Neutrophil (primary cell): Measurements from ENCODE around the gene CLDN25.

ENCODE experiments used
- H3K27ac ChIP-seq: fragments of 200-600 bp; sonication (generic); 2 replicates; pipeline ENCODE4 v1.5.1; 2016; ENCODE audit warnings: mild to moderate bottlenecking, moderate library complexity
- H3K27me3 ChIP-seq: fragments of 200-600 bp; sonication (generic); 2 replicates; pipeline ENCODE4 v1.6.0; 2016; ENCODE audit warnings: mild to moderate bottlenecking
- H3K36me3 ChIP-seq: fragments of 200-600 bp; sonication (generic); 2 replicates; pipeline ENCODE4 v1.5.1; 2017
- H3K4me1 ChIP-seq, 2 experiments: fragments of 200-600 bp in 1 of 2; sonication (generic) in 1 of 2; 1 replicate in 1 of 2; 2 replicates in 1 of 2; pipeline versions ENCODE4 v1.5.1 to v1.6.1; 2013 to 2016; ENCODE audit warnings: low read depth in 1 of 2, low read length in 1 of 2, mild to moderate bottlenecking in 1 of 2, moderate library complexity in 1 of 2; ENCODE audit not compliant: control insufficient read depth in 1 of 2, insufficient read depth in 1 of 2
- H3K4me3 ChIP-seq, 2 experiments: fragments of 200-600 bp in 1 of 2; sonication (generic) in 1 of 2; 1 replicate in 1 of 2; 2 replicates in 1 of 2; pipeline ENCODE4 v1.5.1; 2013 to 2016; ENCODE audit warnings: low read depth in 1 of 2, low read length in 1 of 2, mild to moderate bottlenecking in 1 of 2, moderate library complexity in 1 of 2
- H3K9me3 ChIP-seq: fragments of 200-600 bp; sonication (generic); 2 replicates; pipeline ENCODE4 v1.5.1; 2016
- TF ChIP-seq, protein P1 (sequence below): fragments of 200-600 bp; sonication (generic); IDR thresholded peaks from 2 replicates; pipeline ENCODE4 v1.5.1; 2016; ENCODE audit warnings: antibody characterized with exemption

The CLDN25 gene

DNA sequence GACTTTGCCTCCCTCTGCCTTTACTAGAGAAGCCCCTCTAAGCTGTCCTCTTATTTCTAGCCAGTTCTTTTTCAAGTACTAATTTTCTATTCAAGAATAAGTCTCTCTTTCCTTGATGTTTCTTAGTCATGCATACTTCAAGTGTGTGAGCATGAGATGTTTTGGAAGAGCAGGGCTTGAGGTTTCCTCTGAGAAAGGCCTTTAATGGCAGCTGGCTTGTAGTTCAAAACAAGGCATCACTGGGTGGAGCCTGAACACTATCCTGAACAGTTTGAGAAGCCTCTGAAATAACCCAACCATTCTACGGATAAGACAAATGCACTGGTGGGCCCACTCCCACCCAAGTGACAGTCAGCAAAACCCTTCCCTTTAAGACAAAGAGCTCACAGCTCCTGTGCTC lies 37.6 kb downstream of the CLDN25 start:
- Histone ChIP-seq H3K27ac (no peak overlapping the region), H3K9me3 (no peaks in the 10 kb centered on the region), H3K36me3 (peaks cover 5% of the 10 kb centered on the region), H3K4me3 (no peak overlapping the region), H3K27me3 (no peaks in the 10 kb centered on the region), H3K4me1 (no peaks in the 10 kb centered on the region)
- TF ChIP-seq, protein P1, sequence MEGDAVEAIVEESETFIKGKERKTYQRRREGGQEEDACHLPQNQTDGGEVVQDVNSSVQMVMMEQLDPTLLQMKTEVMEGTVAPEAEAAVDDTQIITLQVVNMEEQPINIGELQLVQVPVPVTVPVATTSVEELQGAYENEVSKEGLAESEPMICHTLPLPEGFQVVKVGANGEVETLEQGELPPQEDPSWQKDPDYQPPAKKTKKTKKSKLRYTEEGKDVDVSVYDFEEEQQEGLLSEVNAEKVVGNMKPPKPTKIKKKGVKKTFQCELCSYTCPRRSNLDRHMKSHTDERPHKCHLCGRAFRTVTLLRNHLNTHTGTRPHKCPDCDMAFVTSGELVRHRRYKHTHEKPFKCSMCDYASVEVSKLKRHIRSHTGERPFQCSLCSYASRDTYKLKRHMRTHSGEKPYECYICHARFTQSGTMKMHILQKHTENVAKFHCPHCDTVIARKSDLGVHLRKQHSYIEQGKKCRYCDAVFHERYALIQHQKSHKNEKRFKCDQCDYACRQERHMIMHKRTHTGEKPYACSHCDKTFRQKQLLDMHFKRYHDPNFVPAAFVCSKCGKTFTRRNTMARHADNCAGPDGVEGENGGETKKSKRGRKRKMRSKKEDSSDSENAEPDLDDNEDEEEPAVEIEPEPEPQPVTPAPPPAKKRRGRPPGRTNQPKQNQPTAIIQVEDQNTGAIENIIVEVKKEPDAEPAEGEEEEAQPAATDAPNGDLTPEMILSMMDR = no peak

DNA sequence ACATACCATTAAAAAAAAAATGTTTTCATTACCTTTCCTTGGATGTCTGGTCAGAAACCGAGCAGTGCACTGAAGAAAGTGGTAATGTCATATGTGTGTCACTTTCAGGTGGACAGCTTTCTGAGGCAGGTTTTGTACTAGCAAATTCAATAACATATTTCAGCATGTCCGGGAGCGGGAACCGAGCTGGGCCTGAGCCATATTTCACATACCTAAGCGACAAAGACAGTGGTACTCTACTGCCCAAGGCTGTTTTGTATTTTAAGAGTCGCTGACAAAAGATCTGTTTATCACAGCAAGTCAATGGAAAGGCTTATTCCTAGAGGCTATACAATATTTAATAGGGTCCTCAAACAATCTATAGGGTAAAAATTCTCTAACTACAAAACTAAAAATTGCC lies 38.0 kb downstream of the CLDN25 start:
- no peaks in the 10 kb centered on the region for H3K4me1 ChIP-seq
- TF ChIP-seq, protein P1 = no peak
- no peaks in the 10 kb centered on the region for H3K27me3 ChIP-seq
- peaks cover 5% of the 10 kb centered on the region for H3K36me3 ChIP-seq
- no peaks in the 10 kb centered on the region for H3K9me3 ChIP-seq
- no peak overlapping the region for H3K27ac ChIP-seq
- H3K4me3 ChIP-seq = no peak overlapping the region

DNA sequence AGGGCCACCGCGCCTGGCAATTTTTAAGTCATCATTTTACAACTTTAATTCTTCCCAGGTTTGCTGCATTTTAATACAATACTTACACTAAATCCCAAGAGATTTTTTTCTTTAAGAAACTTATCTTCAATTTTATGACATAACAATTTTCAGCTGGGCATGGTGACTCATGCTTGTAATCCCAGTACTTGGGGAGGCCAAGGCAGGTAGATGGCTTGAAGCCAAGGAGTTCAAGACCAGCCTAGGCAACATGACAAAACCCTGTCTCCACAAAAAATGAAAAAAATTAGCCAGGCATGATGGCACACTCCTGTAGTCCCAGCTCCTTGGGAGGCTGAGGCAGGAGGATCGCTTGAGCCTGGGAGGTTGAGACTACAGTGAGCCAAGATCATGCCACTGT lies 38.8 kb downstream of the CLDN25 start:
- H3K4me3 ChIP-seq = no peak overlapping the region
- H3K9me3 ChIP-seq = no peaks in the 10 kb centered on the region
- no peaks in the 10 kb centered on the region for H3K4me1 ChIP-seq
- TF ChIP-seq, protein P1 = no peak
- no peaks in the 10 kb centered on the region for H3K27me3 ChIP-seq
- H3K36me3 ChIP-seq = peaks cover 5% of the 10 kb centered on the region
- no peak overlapping the region for H3K27ac ChIP-seq

DNA sequence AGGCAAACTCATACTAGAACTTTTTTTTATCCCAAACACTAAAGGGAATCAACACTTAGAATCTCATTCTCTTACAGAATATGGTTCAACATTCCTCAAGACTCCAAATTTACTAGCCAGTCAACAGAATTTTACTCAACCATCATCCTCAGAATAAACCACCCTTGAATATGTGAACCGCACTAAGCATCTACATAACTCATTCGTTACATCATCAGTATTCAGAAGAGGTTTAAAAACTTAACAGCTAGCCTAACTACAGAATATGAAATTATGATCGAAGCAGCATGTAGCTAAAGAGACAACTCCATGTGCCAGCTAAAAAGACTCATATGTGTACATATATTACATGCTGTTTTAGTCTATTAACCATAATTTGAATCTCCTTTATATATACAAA lies 47.9 kb downstream of the CLDN25 start:
- Histone ChIP-seq H3K9me3 (no peaks in the 10 kb centered on the region), H3K4me3 (no peak overlapping the region), H3K27ac (no peak overlapping the region), H3K27me3 (no peaks in the 10 kb centered on the region), H3K36me3 (no peaks in the 10 kb centered on the region), H3K4me1 (no peaks in the 10 kb centered on the region)
- TF ChIP-seq, protein P1 = no peak

DNA sequence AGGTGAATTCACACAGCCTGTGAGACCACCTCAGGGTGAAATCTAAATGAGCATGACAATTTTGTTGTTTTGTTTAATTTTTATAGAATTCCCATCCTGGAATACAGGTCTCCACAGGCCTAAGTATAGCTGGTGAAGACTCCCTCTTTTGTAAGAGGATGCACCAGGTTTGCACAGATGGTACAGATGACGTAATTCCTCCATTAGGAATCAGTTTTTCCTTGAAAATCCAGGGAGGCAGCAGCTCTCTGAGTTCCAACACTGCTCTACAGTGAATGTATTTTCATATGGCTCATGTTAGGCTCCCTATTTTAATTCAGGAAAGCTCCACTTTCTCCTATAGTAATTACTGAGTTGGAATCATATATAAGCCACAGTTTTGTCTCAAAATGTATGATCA lies 48.6 kb downstream of the CLDN25 start:
- Histone ChIP-seq H3K4me1 (no peaks in the 10 kb centered on the region), H3K9me3 (no peaks in the 10 kb centered on the region), H3K4me3 (no peak overlapping the region), H3K36me3 (no peaks in the 10 kb centered on the region), H3K27ac (no peak overlapping the region), H3K27me3 (no peaks in the 10 kb centered on the region)
- TF ChIP-seq, protein P1 = no peak

DNA sequence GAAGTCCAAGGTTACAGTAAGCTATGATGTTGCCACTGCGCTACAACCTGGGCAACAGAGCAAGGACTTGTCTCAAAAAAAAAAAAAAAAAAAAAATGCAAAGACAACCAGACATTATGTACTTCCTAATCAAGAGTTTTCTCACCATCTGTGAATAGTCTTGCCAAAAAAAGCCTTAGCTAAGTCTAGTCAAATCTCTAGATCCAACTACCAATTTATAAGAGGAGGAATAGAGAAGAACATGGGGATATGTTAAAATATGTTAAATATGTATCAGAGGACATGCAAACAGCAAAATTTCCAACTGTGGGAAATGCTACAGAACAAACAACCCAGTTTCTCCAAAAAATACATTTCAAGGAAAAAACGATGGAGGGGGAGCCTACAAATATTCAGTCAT lies 50.2 kb downstream of the CLDN25 start:
- H3K9me3 ChIP-seq = no peaks in the 10 kb centered on the region
- no peaks in the 10 kb centered on the region for H3K36me3 ChIP-seq
- no peak overlapping the region for H3K27ac ChIP-seq
- no peaks in the 10 kb centered on the region for H3K27me3 ChIP-seq
- H3K4me1 ChIP-seq = no peaks in the 10 kb centered on the region
- TF ChIP-seq, protein P1 = no peak
- H3K4me3 ChIP-seq = no peak overlapping the region
